Right lobe of liver (tissue), 6 donors: ENCODE results near the gene GIMAP2. TPM values are rescaled to one million over a fixed set of nuclear protein-coding genes. Genes with fewer than 3 reads are reported as not detected.
A peak's percentile ranks its signal among the peaks of the same experiment; 100 is the strongest.
"Not testable (repeated sequence)": the region's sequence is repeated elsewhere in the genome, so short reads cannot be mapped to it uniquely, and the experiment has no call there.

Experiments used
- ATAC-seq, 4 donors: fragments of 200-7000 bp; cut with Tn5 transposase; one replicate each; pipeline ENCODE4 v1.9.1; 2020; ENCODE audit warnings: mild to moderate bottlenecking in 4 of 4, moderate library complexity in 4 of 4
- DNase-seq, 3 donors: peaks; one replicate each; pipeline ENCODE4 v3.0.0-alpha.2; 2020
- H3K27ac ChIP-seq, 3 donors: fragments of 200-600 bp; one replicate each; pipeline ENCODE4 v1.8.0; 2022
- H3K27me3 ChIP-seq, 2 donors: fragments of 200-600 bp; one replicate each; pipeline ENCODE4 v1.8.0; 2022
- H3K36me3 ChIP-seq, 4 donors: fragments of 200-600 bp; sonication (generic) in 1 of 4; one replicate each; pipeline versions ENCODE4 v1.5.1 to v1.8.0; 2017 to 2022; ENCODE audit warnings: control low read depth in 1 of 4
- H3K4me1 ChIP-seq, 4 donors: fragments of 200-600 bp; sonication (generic) in 1 of 4; one replicate each; pipeline versions ENCODE4 v1.5.1 to v1.8.0; 2017 to 2022; ENCODE audit warnings: control low read depth in 1 of 4
- H3K4me3 ChIP-seq, 3 donors: fragments of 200-600 bp; one replicate each; pipeline ENCODE4 v1.8.0; 2022
- H3K9me3 ChIP-seq, 4 donors: fragments of 200-600 bp; sonication (generic) in 1 of 4; one replicate each; pipeline versions ENCODE4 v1.5.1 to v1.8.0; 2017 to 2022; ENCODE audit warnings: control low read depth in 1 of 4
- POLR2A ChIP-seq: fragments of 450-650 bp; IDR thresholded peaks from one replicate; pipeline ENCODE4 v1.6.1; 2017; ENCODE audit warnings: antibody characterized with exemption, mild to moderate bottlenecking
- WGBS: methylation state at CpG from one replicate; pipeline ENCODE4 v1.1.6; 2018; ENCODE audit warnings: low coverage, low lambda C conversion rate; ENCODE audit not compliant: insufficient coverage; ENCODE audit errors: missing lambda C conversion rate; 5-methylcytosine and 5-hydroxymethylcytosine counted together
- intact Hi-C, 2 donors: fragments of 100-400 bp; cut with DNase I; formaldehyde crosslinking; loops; one replicate each; pipeline versions ENCODE4 v1.11.2 to v1.14.1; 2022
- total RNA-seq, 6 experiments: library from RNA; depleted of rRNA in 2 of 6; stranded (reverse); fragments of >200 nt in 2 of 6; fragmentation: NEBNext Ultra II Directional in 3 of 6; extraction: Animal tissue kit (Norgen Biotek cat#: 25700) in 3 of 6; gene quantifications; one replicate each; pipeline versions ENCODE4 v1.1.0 to v1.2.4, GENCODE V29; 2016 to 2023
- TF ChIP-seq, protein P1 (sequence below), 4 donors: fragments of 200-600 bp in 3 of 4; fragments of 450-650 bp in 1 of 4; IDR thresholded peaks; one replicate each; pipeline versions ENCODE4 v1.5.1 to v1.8.0; 2016 to 2022; ENCODE audit warnings: antibody characterized with exemption in 4 of 4, mild to moderate bottlenecking in 2 of 4
- donor health status: DM: no; HTN: yes; CAD: no.
- donor health status: DM: no; HTN: no; CAD: no.
- donor health status: DM: no; HTN: no; CAD: no.
- donor health status: DM: no; HTN: yes; CAD: no.
- donor health status: DM: no; HTN: yes; CAD: no.

The GIMAP2 gene
- total RNA-seq, 6 experiments from 2014 or later: 4.8 to 7.4 (median 5.7) TPM

DNA sequence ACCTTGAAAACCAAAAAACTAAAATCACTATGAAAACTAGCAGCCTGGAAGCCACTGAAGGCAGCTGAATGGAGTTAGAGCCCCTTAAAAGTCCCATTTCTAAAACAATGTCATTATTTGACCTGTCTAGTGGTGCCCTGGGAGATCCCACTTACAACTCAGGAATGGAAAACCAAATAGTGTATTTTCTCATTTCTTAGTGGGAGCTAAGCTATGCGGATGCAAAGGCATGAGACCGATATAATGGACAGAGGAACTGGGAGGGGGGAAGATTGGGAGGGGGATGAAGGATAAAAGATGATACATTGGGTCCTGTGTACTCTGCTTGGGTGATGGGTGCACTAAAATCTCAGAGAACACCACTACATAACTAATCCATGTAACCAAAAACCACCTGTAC lies 9.8 kb upstream of the GIMAP2 start:
- peak overlapping the region in 1 of 3 donors; percentile 25 for H3K27ac ChIP-seq

DNA sequence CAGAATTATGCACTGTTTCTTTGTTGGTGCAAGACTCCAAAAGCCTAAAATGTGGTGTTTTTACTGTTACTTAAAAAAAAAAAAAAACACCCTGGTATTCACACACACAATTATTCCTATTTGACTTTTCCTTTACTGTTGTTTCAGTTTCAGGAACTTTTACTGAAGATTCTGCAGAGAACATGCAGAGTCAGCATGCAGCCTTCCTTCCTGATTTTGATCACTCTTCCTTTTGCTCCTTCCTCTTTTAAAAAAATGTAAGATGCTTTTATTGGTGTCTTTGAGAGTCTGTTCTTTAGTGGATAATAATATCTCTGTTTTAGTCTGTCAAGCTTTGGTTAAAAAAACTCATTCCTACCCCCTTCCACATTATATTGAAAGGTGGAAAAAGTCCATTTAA lies 9.2 kb upstream of the GIMAP2 start:
- intact Hi-C loops, H3K9me3 ChIP-seq, DNase-seq, H3K27me3 ChIP-seq, H3K4me3 ChIP-seq, H3K36me3 ChIP-seq, H3K4me1 ChIP-seq: not testable (repeated sequence)
- H3K27ac ChIP-seq: peak overlapping the region in 1 of 3 donors; percentile 38
- ATAC-seq: peak; percentile 48 to 68 (median 58)

More for the DNA sequence above, 9.8 kb upstream of the GIMAP2 start:
- TF ChIP-seq POLR2A: no peak
- TF ChIP-seq, protein P1, sequence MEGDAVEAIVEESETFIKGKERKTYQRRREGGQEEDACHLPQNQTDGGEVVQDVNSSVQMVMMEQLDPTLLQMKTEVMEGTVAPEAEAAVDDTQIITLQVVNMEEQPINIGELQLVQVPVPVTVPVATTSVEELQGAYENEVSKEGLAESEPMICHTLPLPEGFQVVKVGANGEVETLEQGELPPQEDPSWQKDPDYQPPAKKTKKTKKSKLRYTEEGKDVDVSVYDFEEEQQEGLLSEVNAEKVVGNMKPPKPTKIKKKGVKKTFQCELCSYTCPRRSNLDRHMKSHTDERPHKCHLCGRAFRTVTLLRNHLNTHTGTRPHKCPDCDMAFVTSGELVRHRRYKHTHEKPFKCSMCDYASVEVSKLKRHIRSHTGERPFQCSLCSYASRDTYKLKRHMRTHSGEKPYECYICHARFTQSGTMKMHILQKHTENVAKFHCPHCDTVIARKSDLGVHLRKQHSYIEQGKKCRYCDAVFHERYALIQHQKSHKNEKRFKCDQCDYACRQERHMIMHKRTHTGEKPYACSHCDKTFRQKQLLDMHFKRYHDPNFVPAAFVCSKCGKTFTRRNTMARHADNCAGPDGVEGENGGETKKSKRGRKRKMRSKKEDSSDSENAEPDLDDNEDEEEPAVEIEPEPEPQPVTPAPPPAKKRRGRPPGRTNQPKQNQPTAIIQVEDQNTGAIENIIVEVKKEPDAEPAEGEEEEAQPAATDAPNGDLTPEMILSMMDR (IDR thresholded peaks at IDR 0.05): no peak
- Histone ChIP-seq H3K36me3 (no peaks in the 10 kb centered on the region), H3K27me3 (no peaks in the 10 kb centered on the region), H3K9me3 (no peaks in the 10 kb centered on the region), H3K4me3 (no peak overlapping the region), H3K4me1 (no peaks in the 10 kb centered on the region)
- ATAC-seq (peak in 2 of 4 donors; percentile 19 to 23), DNase-seq (no peak)
- intact Hi-C loops: no loop called here
- WGBS: no CpG with 5 or more reads among the region's 2 CpGs

DNA sequence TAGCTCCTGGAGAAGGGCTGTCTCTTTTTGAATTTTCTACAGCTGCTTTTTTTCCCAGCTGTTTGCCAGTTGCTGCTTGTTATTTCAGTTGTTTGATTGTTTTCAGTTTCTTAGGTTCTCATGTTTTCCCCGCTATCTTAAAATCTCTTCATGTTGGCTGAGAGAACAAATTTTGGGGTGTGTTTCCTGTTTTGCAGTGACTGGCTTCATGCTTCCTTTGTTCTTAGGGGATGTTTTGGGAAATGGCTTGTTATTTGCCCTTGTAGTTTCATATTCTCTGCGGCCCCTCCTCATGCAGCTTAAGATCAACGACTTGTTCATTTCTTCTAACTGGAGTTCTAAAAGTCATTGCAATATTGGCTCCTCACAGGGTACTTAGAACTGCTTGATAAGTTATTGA lies 8.7 kb upstream of the GIMAP2 start:
- H3K27me3 ChIP-seq, H3K4me1 ChIP-seq, DNase-seq, H3K9me3 ChIP-seq, H3K4me3 ChIP-seq, H3K36me3 ChIP-seq, intact Hi-C loops: not testable (repeated sequence)
- peak overlapping the region in 1 of 3 donors; percentile 38 for H3K27ac ChIP-seq
- peak; percentile 49 to 74 (median 72) for ATAC-seq
- WGBS: 32% methylated on average over 3 of the region's 3 CpGs

DNA sequence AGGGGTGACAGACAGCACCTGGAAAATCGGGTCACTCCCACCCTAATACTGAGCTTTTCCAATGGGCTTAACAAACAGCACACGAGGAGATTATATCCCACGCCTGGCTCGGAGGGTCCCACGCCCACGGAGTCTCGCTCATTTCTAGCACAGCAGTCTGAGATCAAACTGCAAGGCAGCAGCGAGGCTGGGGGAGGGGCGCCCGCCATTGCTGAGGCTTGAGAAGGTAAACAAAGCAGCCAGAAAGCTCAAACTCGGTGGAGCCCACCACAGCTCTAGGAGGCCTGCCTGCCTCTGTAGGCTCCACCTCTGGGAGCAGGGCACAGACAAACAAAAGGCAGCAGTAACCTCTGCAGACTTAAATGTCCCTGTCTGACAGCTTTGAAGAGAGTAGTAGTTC lies 6.9 kb upstream of the GIMAP2 start:
- H3K27me3 ChIP-seq, H3K4me1 ChIP-seq, ATAC-seq, H3K9me3 ChIP-seq, intact Hi-C loops, H3K4me3 ChIP-seq, H3K27ac ChIP-seq, H3K36me3 ChIP-seq, DNase-seq: not testable (repeated sequence)
- WGBS: 0% methylated on average over 1 of the region's 11 CpGs

DNA sequence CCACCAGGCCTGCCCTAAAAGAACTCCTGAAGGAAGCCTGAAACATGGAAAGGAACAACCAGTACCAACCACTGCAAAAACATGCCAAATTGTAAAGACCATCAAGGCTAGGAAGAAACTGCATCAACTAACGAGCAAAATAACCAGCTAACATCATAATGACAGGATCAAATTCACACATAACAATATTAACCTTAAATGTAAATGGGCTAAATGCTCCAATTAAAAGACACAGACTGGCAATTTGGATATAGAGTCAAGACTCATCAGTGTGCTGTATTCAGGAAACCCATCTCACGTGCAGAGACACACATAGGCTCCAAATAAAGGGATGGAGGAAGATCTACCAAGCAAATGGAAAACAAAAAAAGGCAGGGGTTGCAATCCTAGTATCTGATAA lies 5.1 kb upstream of the GIMAP2 start:
- H3K36me3 ChIP-seq, H3K27ac ChIP-seq, H3K4me3 ChIP-seq, H3K9me3 ChIP-seq, DNase-seq, H3K4me1 ChIP-seq, intact Hi-C loops, ATAC-seq, H3K27me3 ChIP-seq: not testable (repeated sequence)
- 65% methylated on average over 2 of the region's 2 CpGs for WGBS

DNA sequence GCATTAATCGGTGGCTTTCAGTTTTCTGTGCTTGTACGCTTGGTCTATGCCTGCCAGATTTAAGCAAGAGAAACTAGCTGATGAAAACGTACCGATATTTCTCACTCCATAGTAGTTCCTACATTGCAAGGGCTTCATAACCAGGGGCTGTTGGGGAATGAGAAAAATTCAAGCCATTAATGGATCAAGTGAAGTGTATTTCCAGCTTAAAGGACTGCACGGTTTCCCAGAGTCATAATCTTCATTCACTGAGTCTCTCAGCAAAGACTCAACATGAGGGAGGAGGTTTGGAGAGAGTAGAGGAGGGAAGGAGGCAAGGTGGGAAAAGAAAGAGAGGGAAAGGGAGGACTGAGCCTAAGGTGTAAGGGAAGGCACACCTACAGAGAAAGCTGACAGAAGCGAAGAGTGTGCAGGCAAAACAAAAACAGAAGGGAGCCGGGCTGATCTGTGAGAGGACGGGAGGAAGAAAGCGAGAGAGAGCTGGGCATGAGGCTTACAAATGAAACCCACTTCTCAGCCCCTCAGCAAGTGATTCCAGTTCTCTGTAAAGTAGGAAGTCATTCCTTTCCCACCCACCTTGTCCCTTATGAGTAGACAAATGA lies 625 bp downstream of the GIMAP2 start:
- intact Hi-C loops: no loop called here
- TF ChIP-seq, protein P1 (IDR thresholded peaks at IDR 0.05): no peak
- TF ChIP-seq POLR2A: no peak
- peaks cover 0 to 7% (median 0%) of the 10 kb centered on the region in 4 donors for H3K36me3 ChIP-seq
- no peaks in the 10 kb centered on the region for H3K27me3 ChIP-seq
- 20% methylated on average over 9 of the region's 9 CpGs for WGBS
- H3K4me3 ChIP-seq: peak overlapping the region; percentile 38 to 58 (median 50)
- H3K4me1 ChIP-seq: peaks cover 0 to 7% (median 3%) of the 10 kb centered on the region in 4 donors
- H3K27ac ChIP-seq: peak overlapping the region; percentile 77 to 81 (median 79)
- DNase-seq (no peak), ATAC-seq (peak; percentile 62 to 68 (median 66))
- no peaks in the 10 kb centered on the region for H3K9me3 ChIP-seq
